CD4-positive, alpha-beta T cell treated with Interleukin-1 beta for 1 hour (primary cell): Measurements from ENCODE around the gene ABCG8.
A peak's percentile ranks its signal among the peaks of the same experiment; 100 is the strongest.

Source experiments
- DNase-seq, 2 donors: peaks; one replicate each; pipeline ENCODE4 v3.0.0-alpha.2; 2020 to 2022

Gene ABCG8

GRCh38 chr2:43838560-43839267 lies at the start of gene ABCG8, which contains the start of gene ABCG5:
TSS of gene ABCG8 (plus strand) at chr2:43838971. CDS start at chr2:43839054, 83 bp downstream.
TSS of gene ABCG5 (minus strand) at chr2:43838839. CDS start at chr2:43838679, 160 bp downstream.
- DNase-seq = no peak

- no peak for DNase-seq
Measured at GRCh38 chr2:43790147-43790546, 48.6 kb upstream of the ABCG8 start.

- DNase-seq = no peak
Measured at GRCh38 chr2:43791035-43791765, 47.6 kb upstream of the ABCG8 start.

- DNase-seq = no peak
Measured at GRCh38 chr2:43792653-43793052, 46.1 kb upstream of the ABCG8 start.

- no peak for DNase-seq
Measured at GRCh38 chr2:43794956-43795355, 43.8 kb upstream of the ABCG8 start.

- DNase-seq = no peak
Measured at GRCh38 chr2:43796206-43796605, 42.6 kb upstream of the ABCG8 start.

GRCh38 chr2:43798300-43798699 lies 40.5 kb upstream of the ABCG8 start:
- no peak for DNase-seq

- no peak for DNase-seq
Measured at GRCh38 chr2:43800894-43801293, 37.9 kb upstream of the ABCG8 start.

- DNase-seq = no peak
Measured at GRCh38 chr2:43802135-43802534, 36.6 kb upstream of the ABCG8 start.

GRCh38 chr2:43803113-43803512 lies 35.7 kb upstream of the ABCG8 start:
- no peak for DNase-seq

- DNase-seq = no peak
Measured at GRCh38 chr2:43806719-43807031, 32.1 kb upstream of the ABCG8 start.

- no peak for DNase-seq
Measured at GRCh38 chr2:43810452-43810851, 28.3 kb upstream of the ABCG8 start.

GRCh38 chr2:43810888-43811287 lies 27.9 kb upstream of the ABCG8 start:
- DNase-seq = no peak

GRCh38 chr2:43812006-43812405 lies 26.8 kb upstream of the ABCG8 start:
- DNase-seq = no peak

GRCh38 chr2:43812947-43813346 lies 25.8 kb upstream of the ABCG8 start:
- no peak for DNase-seq

- no peak for DNase-seq
Measured at GRCh38 chr2:43814711-43815110, 24.1 kb upstream of the ABCG8 start.

- peak in 1 of 2 donors; percentile 19 for DNase-seq
Measured at GRCh38 chr2:43818761-43819160, 20.0 kb upstream of the ABCG8 start.

- DNase-seq = no peak
Measured at GRCh38 chr2:43819491-43820163, 19.1 kb upstream of the ABCG8 start.

- no peak for DNase-seq
Measured at GRCh38 chr2:43822839-43823238, 15.9 kb upstream of the ABCG8 start.

GRCh38 chr2:43823751-43824150 lies 15.0 kb upstream of the ABCG8 start:
- no peak for DNase-seq

GRCh38 chr2:43824512-43824911 lies 14.3 kb upstream of the ABCG8 start:
- no peak for DNase-seq

- DNase-seq = no peak
Measured at GRCh38 chr2:43824951-43825493, 13.7 kb upstream of the ABCG8 start.

GRCh38 chr2:43825841-43826240 lies 12.9 kb upstream of the ABCG8 start:
- DNase-seq = no peak
